CD4-positive, alpha-beta T cell treated with Interferon alpha-2 for 1 hour (primary cell): Measurements from ENCODE around the gene VPS26A.

Source experiments
- DNase-seq, 2 donors: peaks; one replicate each; pipeline ENCODE4 v3.0.0-alpha.2; 2020 to 2022

VPS26A gene

DNA sequence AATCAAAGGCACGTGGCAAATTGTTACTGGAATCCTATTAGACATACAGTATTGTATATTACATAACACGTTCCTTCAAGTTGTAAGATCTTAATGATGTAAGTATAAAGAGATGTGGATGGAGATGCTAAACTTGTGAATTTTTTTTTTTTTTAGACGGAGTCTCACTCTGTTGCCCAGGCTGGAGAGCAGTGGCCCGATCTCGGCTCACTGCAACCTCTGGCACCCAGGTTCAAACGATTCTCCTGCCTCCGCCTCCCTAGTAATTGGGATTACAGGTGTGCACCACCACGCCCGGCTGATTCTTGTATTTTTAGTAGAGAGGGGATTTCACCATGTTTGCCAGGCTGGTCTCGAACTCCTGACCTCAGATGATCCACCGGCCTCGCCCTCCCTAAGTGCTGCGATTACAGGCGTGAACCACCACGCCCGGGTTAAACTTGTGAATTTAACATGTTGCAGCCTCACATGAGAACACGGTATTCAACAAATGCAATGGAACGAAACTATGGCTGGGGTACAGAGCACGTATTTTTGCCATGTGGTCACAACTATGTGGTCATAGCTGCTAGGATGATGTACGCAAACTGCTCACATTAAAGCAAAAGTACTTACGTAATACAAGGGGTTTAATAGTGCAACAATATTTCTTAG lies 55.2 kb downstream of the VPS26A start:
- peak in 1 of 2 donors; percentile 43 for DNase-seq

DNA sequence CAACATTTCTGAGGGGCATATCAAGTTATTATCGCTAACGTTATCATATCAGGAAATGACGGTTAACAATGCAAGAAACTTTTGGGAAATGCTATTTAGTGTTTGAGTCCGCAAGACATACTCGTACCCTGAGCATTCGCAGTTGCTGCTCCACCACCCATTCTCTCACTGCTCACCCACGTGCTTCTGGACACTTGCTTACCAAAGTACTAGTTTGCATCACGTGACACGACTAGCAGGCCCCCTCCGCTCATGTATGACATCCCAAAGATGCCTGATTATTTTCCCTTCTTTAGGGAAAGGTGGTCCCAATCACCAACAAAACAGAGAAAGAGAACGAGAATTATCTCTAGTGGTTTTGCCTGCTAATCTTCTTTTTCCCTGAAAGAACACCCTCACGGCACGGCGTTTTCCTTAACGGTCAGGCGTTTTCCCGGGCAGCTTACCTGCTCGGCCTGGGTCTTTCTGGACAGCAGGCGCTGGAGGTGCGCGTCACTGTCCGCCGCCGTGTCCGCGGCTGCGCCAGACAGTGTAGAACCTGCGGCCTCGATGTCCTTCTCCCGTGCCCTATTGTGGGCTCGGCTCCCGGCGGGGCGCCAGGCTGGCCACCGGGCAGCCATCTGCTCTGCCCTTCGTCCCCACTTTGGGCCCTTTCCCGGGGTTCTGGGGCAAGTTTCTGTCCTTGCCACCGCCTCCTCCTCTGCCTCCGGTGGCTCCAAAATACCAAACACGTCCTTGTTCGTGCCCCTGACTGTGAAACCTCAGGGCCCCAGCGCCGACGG lies 56.0 kb downstream of the VPS26A start, which contains the start of gene SUPV3L1:
TSS of gene SUPV3L1 (plus strand) at position 492 of the 782 bp plus-strand sequence. CDS start at position 550, 58 bp downstream.
- peak; percentile 92 for DNase-seq

DNA sequence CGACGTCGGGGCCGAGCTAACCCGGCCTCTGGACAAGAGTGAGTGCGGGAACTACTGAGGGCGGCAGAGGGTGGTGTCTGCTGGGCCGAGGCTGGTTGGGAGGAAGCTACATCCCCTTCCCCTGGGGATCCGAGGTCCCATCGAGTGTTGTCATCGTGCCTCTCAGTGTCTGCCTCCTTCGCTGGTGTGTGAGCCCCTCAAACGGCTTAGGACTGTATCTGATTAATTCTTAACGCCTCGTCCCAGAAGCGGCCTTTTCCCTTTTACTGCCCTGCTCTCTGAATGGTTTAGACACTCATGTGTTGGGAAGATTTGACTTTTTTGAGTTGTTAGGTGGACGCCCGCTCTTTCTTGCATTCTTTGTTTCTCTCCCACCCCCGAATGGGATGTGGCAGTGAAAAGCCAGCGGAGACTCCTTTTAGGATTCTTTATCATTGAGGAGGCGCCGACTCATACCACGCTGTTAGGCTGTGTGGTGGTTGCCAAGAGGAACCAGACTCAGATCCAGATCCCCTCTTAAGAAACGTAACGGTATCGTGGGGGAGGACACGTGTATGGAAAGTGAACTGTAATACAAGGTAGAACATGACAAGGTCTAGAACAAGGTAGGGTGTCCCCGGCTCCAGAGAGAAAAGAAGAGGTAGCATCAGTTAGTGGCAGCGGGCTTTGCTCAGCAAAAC lies 56.7 kb downstream of the VPS26A start:
- DNase-seq, result peak in 1 of 2 donors; percentile 12

DNA sequence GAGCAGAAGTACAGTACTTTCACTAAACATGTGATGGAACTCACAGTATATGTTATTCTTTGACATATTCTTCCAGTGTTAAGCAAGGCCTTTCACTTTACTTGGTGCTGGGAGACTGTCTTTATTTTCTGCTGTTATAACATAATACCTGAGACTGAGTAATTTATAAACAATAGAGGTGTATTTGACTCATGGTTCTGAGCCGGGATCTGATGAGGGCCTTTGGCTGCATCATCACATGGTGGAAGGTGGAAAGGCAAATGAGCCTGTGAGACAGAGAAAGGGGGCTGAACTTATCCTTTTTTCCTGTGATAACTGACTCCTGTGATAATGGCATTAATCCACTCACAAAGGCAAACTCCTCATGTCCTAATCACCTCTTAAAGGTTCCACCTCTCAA lies 57.5 kb downstream of the VPS26A start:
- no peak for DNase-seq

DNA sequence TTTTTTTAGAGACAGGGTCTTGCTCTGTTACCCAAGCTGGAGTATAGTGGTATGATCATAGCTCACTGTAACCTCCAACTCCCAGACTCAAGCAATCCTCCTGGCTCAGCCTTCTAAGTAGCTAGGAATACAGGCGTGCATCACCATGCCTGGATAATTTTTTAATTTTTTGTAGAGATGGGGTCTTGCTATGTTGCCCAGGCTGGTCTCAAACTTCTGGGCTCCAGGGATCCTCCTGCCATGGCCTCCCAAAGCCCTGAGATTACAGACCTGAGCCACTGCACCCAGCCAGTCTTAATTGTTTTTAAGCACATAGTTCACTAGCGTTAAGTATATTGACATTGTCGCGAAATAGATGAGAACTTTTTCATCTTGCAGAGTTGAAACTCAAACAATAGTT lies 58.0 kb downstream of the VPS26A start:
- DNase-seq, result no peak

DNA sequence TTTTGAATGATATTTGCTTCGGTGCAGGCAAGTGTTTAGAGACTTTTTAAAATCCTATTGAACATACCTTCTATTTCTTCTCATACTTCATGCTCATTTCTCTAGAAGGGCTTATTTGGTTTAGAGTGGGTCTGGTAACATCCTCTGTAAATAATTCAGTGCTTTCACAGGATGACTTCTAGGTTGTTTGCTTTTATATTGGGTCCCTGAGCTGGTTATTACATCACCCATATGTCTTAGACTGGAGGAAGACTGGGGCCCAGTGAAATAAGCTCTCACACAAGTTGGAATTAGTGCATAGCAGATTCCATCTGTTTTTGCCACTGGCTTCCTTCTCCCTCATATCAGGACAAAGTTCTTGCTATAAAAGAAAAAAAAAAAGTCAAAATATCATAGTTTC lies 62.5 kb downstream of the VPS26A start:
- DNase-seq, result no peak

DNA sequence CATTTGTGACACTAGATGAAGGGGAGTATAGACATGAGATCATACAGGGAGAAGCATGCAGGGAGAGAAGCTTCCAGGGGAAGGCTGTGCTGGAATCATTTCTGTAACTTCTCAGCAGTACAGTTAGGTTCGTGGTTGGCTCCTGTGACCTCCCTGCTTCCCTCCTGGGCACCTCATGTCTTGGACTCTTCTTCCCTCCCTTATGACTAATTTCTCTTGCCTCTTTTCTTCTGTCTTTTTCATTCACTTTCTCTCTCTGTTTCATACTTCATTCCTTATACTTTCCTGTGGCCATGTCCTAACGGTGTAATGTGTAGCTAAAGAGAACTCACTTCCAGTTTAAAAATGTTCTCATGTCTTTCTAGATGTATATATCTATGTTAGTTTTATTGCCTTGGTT lies 77.1 kb downstream of the VPS26A start:
- DNase-seq, result no peak

DNA sequence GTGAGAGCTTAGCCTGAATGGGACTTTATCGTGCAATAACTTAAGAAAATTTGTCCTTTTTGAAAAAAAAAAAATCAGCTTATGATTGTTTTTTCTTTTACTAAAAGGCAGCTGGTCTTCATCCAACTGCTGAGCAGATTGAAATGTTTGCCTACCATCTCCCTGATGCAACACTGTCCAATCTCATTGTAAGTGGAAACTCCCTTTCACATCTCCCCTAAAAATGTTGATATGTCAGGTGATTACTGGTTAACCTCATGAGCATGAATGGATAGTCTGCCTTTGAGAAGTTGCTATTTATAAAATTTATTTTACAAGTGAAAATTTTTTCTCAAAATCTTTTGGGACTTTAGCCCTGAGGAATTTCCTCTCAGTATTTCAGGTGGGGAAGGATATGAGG lies 78.4 kb downstream of the VPS26A start:
- DNase-seq, result peak in 1 of 2 donors; percentile 45

DNA sequence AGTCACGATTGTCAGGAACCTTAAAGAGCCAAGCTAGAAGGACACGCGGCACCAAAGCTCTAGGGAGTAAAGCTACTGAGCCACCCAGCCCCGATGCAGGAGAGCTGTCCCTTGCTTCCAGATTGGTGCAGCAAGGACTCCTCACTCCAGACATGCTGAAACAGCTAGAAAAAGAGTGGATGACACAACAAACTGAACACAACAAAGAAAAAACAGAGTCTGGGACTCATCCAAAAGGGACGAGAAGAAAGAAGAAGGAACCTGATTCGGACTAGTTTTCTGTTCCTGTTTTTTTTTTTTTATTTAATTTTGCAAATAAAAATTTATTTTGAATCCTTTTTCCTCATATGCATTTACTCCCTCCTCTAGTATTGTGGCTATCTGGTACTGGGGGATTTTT lies 84.8 kb downstream of the VPS26A start:
- no peak for DNase-seq

DNA sequence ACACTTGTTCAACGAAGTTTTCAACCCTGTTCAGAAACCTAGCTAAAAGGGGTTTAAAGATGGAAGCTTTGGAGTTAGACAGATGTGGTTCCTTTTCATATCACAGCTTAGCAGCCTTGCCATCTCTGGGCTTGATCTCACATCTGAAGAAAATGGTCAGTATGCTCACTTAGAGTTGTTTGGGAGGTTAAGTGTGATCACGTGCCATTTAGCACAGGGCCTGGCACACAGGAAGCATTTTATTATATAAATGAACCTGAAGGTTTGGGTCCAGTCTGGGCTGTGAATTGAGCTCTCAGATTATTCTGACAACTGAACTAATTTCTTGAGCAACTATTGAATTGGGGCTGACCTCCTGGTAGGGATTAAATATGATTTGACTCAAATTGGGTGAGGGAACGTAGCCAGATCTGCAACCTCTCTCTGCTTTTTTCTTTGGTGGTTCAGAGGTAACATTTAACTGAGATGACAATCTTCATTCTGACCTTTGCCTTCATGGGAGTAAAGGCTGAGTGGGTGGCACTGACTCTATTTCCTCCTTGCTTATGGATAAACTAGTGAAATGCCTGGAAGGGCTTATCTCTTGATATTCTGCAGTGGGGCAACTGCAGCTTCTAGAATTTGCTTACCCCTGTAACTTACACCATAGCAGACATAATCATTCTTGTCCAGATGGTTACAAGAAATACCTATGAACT lies 86.0 kb downstream of the VPS26A start:
- DNase-seq, result no peak

DNA sequence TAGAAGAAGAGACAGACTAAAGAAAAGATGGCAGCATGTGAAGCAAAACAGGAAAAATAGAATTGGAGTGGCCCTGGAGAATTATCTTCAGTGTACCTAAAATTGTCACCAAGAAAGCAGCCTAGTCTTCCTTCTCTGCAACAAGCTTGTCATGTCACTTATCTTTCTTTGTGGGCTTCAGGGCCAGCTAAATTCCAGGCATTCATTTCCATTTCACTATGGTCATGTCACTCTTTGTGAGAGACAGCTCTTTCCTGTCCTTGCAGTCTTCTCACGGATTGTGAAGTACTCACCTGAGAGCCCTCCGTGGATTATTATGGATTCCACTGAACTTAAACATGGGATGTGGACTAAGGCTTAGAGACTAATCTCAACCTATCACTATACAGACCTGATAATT lies 87.1 kb downstream of the VPS26A start:
- no peak for DNase-seq

DNA sequence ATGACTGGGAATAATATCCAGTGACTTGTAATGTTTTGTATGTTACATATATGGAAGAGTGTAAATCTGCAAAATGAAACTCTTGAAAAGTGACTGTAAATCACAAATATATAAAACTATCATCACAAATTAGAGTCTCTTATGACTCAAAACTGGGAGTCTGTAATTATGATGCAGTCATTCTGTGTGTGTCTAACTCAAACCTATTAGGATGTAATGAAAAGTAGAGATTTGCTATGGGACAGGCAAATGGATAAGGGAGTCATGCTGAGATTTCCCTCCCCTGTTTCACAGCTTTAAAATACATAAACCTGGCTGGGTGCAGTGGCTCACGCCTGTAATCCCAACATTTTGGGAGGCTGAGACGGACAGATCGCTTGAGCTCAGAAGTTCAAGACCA lies 87.5 kb downstream of the VPS26A start:
- DNase-seq, result no peak

DNA sequence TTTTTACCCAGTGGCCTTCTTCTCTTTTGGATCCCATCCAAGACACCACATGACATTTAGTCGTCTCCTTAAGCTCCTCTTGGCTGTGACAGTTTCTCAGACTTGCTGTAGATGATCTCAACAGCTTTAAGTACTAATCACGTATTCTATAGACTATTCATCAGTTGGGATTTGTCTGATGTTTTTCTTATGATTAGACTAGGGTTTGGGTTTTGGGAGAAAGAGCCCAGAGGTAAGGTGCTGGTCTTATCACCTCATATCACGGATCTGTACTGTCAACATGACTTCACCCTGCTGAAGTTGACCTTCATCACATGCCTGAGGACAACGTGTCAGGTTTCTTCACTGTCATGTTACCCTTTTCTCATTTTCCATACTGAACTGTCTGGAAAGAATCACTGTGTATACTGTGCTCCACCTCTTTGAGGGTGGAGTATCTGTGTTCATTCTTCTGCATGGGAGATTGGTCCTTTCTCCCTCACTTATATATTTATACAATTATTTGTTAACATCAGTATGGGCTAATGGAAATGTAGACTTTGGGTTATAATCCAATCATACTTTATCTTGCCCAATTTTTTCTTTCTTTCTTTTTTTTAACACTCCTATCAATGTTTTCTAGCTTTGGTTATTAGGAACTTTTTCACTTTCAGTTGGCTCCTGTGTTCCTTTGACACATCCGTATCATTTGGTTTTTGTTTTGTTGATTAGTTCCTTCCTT lies 89.8 kb downstream of the VPS26A start:
- no peak for DNase-seq

DNA sequence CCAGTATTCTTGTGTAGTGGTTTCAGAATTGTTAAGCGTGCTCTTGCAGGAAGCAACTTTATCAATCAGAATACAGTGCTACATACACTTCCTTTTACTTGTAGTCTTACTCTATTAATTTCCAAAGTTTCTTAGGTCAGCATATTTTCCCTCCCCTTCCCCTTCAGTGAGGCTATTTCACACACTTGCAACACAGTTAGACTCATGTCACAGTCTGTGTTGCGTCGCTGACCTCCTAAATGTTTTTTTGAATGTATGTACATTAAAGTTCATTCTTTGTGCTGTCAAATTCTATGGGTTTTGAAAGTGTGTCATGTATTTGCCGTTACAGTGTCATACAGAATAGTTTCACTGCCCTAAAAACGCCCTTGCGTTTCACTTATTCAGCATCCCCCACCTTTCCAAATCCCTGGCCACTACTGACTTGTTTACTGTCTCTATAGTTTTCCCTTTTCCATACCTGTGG lies 90.7 kb downstream of the VPS26A start:
- no peak for DNase-seq

DNA sequence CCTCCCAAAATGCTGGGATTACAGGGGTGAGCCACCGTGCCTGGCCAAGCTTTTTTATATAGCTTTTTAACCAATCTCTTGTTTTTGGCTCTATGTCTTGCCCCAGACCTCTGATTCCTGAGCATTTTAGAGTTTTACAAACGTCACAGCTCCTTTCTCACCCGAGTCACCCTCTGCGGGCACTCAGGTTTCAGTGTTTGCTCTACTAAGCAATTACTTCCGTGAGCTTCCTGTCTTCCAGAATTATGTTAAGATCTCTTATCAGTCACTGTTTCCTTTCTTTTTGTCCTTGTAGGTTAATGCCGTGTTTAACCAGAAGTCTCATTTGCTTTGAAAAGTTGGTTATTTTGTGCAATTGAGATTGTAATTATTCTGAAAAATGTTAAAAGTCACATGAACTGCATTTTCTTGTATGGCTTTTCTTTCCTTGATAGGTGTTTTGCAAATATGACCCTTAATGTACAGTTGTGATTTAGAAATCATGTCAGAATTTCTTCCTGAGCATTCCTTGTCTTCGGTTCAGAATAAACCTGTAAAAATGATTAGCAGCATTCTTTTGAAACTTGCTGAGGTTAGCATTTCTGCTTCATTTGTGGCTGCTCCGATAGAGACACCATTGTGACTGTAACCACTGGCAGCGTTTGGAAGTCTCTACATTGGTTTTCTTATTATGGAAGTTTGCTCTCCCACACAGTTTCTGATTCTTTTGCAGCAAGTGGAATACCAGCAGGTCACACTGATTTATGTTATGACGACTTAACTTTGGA lies 91.6 kb downstream of the VPS26A start:
- DNase-seq, result peak in 1 of 2 donors; percentile 36

DNA sequence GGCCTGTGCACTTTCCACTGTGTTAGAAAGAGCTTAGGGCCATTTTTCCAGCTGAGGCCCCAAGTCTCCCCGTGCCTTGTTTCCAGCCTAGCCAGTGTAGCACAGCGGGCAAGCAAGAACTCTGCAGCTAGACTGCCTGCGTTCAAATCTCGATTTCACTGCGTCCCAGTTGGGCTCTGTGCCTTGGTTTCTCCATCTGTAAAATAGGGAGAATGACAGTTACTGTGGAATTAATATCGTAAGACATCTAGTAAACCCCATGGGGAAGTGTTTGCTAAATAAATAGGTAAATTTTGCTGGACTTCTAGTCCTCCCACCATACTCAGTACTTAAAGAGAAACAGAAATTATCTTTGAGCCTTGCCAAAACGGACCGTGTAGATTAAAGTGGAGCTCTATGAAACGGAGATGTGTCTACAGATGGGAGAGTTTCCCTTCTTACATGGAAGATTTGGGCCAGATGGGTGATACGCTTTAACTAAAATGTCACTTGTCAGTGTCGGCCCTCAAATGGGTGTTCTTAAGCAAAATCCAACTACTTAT lies 92.7 kb downstream of the VPS26A start:
- no peak for DNase-seq

DNA sequence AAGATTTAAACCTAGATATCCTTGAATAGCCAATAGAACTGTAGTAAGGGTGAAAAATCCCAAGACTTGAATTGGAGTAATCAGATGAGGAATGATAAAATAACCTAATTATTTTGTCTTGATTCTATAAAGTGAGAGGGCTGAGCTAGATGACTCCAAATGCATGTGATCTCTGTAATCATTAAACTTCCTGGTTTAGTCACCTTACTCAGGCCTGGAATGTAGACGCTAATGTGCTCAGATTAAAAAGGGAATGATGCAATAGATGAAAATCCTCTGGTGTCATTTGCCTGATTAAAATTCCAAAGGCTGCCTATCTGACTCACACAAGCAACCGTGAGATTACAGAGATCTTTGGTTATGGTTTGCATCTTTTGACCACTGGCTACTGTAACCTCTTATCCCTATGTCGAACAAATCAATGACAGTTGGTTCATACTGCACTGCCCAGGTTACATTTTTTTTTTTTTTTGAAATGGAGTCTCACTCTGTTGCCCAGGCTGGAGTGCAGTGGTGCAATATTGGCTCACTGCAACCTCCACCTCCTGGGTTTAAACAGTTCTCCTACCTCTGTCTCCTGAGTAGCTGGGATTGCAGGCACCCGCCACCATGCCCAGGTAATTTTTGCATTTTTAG lies 93.3 kb downstream of the VPS26A start:
- no peak for DNase-seq

DNA sequence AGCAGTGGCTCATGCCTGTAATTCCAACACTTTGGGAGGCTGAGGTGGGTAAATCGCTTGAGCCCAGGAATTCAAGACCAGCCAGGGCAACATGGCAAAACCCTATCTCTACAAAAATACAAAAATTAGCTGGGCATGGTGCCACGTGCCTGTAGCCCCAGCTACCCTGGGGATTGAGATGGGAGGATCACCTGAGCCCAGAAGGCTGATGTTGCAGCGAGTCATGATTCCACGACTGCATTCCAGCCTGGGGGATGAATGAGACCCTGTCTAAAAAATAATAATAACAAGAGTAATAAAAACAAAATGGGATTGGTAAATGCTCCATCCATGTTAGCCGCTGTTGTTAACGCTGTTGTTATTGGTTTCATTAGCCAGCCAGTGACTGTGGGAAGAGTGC lies 94.9 kb downstream of the VPS26A start:
- DNase-seq, result no peak

DNA sequence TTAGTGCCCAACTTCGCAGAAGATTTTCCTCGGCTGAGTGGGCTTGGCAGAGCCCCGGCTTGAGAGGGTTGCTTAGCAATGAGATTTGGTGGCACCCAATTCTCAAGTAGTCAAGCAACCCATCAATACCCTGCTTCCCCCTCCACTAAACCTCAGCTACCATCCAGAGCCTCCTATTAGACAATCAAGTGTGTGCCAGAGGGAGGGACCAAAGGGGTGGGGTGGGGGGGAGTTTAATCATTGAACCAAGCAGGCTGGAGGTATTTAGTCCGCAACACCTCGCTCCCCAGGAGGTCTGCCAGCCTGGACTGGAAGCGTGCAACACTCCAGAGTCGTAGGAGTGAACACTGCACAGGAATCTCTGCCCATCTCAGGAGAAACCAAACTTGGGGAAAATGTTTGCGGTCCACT lies 96.1 kb downstream of the VPS26A start, which contains the start of gene HKDC1:
TSS of gene HKDC1 (plus strand) at position 292 of the 411 bp plus-strand sequence. CDS start at position 396, 104 bp downstream.
- DNase-seq, result no peak

DNA sequence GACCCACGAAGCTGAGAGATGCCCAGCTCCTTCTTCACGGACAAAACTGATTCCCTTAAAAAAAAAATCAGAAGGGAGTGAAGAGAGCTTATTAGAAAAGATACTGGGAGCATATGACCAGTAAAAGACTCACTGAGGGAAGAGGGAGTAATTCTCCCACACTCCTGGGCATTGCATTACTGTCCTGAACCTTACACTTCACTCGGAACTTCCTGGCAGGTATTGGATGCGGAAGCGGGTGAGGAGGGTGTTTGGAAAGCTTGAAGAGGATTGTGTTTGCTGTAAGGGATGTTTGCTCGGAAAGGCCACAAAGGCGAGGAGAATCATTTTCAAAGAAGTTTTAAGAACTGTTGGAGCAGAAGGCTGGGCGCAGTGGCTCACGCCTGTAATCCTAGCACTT lies 96.5 kb downstream of the VPS26A start:
- DNase-seq, result no peak
